ENCODE measurements around the gene CPE.
"Not testable (repeated sequence)": the region's sequence is repeated elsewhere in the genome, so short reads cannot be mapped to it uniquely, and the experiment has no call there.

Gene CPE

GRCh38 chr4:165462009-165462408 lies 83.2 kb downstream of the CPE start:
- DNase-seq (ENCODE audit: low spot score): no peak

GRCh38 chr4:165464376-165464775 lies 85.6 kb downstream of the CPE start:
- no peak for DNase-seq (ENCODE audit: low spot score)

GRCh38 chr4:165464813-165465381 lies 86.1 kb downstream of the CPE start:
- peak; percentile 49 for DNase-seq (ENCODE audit: low spot score)

- DNase-seq (ENCODE audit: low spot score): no peak
These were observed 91.2 kb downstream of the CPE start for GRCh38 chr4:165470009-165470408.

- no peak for DNase-seq (ENCODE audit: low spot score)
These were observed 94.3 kb downstream of the CPE start for GRCh38 chr4:165472943-165473676.

GRCh38 chr4:165474784-165475705 lies 96.2 kb downstream of the CPE start:
- DNase-seq (ENCODE audit: low spot score): no peak

GRCh38 chr4:165475706-165476070 lies 96.9 kb downstream of the CPE start:
- DNase-seq (ENCODE audit: low spot score): no peak

GRCh38 chr4:165476214-165477098 lies 97.6 kb downstream of the CPE start:
- no peak for DNase-seq (ENCODE audit: low spot score)

GRCh38 chr4:165477799-165478198 lies 99.0 kb downstream of the CPE start:
- no peak for DNase-seq (ENCODE audit: low spot score)

GRCh38 chr4:165478260-165478659 lies 99.5 kb downstream of the CPE start:
- no peak for DNase-seq (ENCODE audit: low spot score)

- no peak for DNase-seq (ENCODE audit: low spot score)
These were observed 102.4 kb downstream of the CPE start for GRCh38 chr4:165481053-165481835.

- no peak for DNase-seq (ENCODE audit: low spot score)
These were observed 111.0 kb downstream of the CPE start for GRCh38 chr4:165489786-165490185.

- DNase-seq (ENCODE audit: low spot score): not testable (repeated sequence)
These were observed 113.8 kb downstream of the CPE start for GRCh38 chr4:165492583-165492982.

GRCh38 chr4:165493359-165493758 lies 114.6 kb downstream of the CPE start:
- peak; percentile 9 for DNase-seq (ENCODE audit: low spot score)

GRCh38 chr4:165502916-165503907 lies 124.4 kb downstream of the CPE start:
- no peak for DNase-seq (ENCODE audit: low spot score)

GRCh38 chr4:165504184-165504583 lies 125.4 kb downstream of the CPE start:
- DNase-seq (ENCODE audit: low spot score): no peak

- DNase-seq (ENCODE audit: low spot score): no peak
These were observed 127.4 kb downstream of the CPE start for GRCh38 chr4:165505958-165506837.

- no peak for DNase-seq (ENCODE audit: low spot score)
These were observed 128.0 kb downstream of the CPE start for GRCh38 chr4:165506849-165507248.

GRCh38 chr4:165507381-165507780 lies 128.6 kb downstream of the CPE start:
- DNase-seq (ENCODE audit: low spot score): no peak

Measured in hematopoietic multipotent progenitor cell treated with erythropoietin and hydrocortisone succinate and interleukin-3 and kit ligand, for 17 days (in vitro differentiated cells).